Measurements from ENCODE around the gene WFDC5.
A peak's percentile ranks its signal among the peaks of the same experiment; 100 is the strongest.

WFDC5 gene

DNA sequence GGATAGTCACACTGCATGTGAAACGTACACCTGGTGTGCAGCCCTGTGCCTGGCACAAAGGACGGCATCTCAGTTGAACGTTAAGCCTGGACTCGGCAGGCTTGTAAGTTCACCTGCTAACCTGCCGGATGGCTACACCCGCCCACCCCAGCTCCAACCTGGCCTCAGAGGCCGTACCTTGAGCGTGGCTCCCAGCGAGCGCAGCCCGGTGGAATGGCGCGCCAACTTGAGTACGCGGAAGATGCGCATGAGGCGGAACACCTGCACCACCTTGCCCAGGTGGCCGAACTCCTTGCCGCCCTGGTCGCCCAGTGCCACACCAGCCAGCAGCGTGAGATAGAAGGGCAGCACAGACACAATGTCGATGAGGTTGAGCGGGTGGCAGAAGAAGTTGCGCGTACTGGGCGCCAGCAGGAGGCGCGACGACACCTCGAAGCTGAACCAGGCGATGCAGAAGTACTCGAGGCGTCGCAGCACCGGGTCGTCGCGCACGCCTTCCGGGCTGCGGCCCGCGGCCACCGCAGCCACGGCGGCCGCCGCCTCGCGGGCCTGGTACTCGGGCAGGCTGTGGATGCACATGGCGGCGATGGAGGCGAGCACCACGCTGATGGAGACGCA, 17.4 kb downstream of the WFDC5 start:
- H3K4me3 ChIP-seq (ENCODE audit: low read depth, low read length): no peak overlapping the region

GRCh38 chr20:45096781-45097180, 18.2 kb downstream of the WFDC5 start:
- TF ChIP-seq, protein P1, sequence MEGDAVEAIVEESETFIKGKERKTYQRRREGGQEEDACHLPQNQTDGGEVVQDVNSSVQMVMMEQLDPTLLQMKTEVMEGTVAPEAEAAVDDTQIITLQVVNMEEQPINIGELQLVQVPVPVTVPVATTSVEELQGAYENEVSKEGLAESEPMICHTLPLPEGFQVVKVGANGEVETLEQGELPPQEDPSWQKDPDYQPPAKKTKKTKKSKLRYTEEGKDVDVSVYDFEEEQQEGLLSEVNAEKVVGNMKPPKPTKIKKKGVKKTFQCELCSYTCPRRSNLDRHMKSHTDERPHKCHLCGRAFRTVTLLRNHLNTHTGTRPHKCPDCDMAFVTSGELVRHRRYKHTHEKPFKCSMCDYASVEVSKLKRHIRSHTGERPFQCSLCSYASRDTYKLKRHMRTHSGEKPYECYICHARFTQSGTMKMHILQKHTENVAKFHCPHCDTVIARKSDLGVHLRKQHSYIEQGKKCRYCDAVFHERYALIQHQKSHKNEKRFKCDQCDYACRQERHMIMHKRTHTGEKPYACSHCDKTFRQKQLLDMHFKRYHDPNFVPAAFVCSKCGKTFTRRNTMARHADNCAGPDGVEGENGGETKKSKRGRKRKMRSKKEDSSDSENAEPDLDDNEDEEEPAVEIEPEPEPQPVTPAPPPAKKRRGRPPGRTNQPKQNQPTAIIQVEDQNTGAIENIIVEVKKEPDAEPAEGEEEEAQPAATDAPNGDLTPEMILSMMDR (IDR thresholded peaks at IDR 0.05; ENCODE audit: borderline replicate concordance, insufficient read depth, low read depth, low read length): no peak

More for the DNA sequence above, 17.4 kb downstream of the WFDC5 start:
- TF ChIP-seq, protein P1 (IDR thresholded peaks at IDR 0.05; ENCODE audit: borderline replicate concordance, insufficient read depth, low read depth, low read length): peak; percentile 39; the same call in 1 of the 2 replicates

GRCh38 chr20:45095805-45096238, 19.2 kb downstream of the WFDC5 start:
- TF ChIP-seq, protein P1 (IDR thresholded peaks at IDR 0.05; ENCODE audit: borderline replicate concordance, insufficient read depth, low read depth, low read length): peak; percentile 76
- no peak overlapping the region for H3K4me3 ChIP-seq (ENCODE audit: low read depth, low read length)

More at GRCh38 chr20:45096781-45097180, 18.2 kb downstream of the WFDC5 start:
- no peak overlapping the region for H3K4me3 ChIP-seq (ENCODE audit: low read depth, low read length)

DNA sequence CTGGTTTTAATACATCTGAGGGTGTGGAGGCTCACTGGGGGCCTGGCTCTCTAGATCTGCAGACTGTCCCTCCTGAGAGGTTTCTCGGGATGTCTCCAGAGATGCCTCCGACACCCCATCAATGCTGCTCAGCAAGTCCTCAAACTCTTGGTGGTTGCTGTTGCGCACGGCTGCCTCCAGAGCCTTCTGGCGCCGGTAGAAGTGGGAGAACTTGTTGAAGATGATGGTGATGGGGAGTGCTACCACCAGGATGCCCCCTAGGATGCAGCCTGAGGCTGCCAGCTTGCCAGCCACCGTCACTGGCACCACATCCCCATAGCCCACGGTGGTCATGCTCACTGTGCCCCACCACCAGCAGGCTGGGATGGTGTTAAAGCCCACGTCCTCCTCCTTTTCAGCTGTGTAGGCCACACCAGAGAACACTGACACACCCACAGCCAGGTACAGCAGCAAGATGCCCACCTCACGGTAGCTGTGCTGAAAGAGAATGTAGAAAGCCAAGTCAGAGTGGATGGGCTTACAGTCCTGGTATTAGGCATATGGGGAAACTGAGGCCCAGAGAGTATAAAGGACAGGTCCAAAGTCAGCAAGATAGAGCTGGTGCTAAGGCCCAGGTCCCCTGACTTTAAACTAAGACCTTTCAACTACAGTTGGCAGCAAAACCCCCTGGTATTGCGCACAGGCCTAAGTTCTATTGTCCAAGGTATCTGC, 20.0 kb downstream of the WFDC5 start:
- TF ChIP-seq, protein P1 (IDR thresholded peaks at IDR 0.05; ENCODE audit: borderline replicate concordance, insufficient read depth, low read depth, low read length): no peak
- H3K4me3 ChIP-seq (ENCODE audit: low read depth, low read length): no peak overlapping the region

- TF ChIP-seq, protein P1 (IDR thresholded peaks at IDR 0.05; ENCODE audit: borderline replicate concordance, insufficient read depth, low read depth, low read length): no peak
- H3K4me3 ChIP-seq (ENCODE audit: low read depth, low read length): no peak overlapping the region
Measured at GRCh38 chr20:45094201-45094600, 20.8 kb downstream of the WFDC5 start.

- TF ChIP-seq, protein P1 (IDR thresholded peaks at IDR 0.05; ENCODE audit: borderline replicate concordance, insufficient read depth, low read depth, low read length): no peak
Measured at GRCh38 chr20:45092898-45093297, 22.1 kb downstream of the WFDC5 start.

DNA sequence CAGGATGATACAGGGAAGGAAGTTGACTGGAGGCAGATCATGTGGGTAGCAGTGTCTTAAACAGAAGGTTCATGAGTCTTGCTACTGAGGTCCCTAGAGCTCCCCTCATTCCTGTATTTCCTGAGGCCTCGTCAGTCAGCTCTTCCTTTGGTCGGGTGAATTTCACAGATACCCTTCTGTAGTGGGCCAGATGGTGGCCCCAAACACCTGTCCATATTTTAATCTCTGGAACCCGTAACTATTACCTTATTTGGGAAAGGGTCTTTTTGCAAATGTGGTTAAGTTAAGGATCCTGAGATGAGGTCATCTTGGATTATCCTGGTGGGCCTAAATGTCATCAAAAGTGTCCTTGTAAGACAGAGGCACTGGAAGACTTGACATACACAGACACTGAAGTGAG, 23.6 kb downstream of the WFDC5 start:
- TF ChIP-seq, protein P1 (IDR thresholded peaks at IDR 0.05; ENCODE audit: borderline replicate concordance, insufficient read depth, low read depth, low read length): no peak
- H3K4me3 ChIP-seq (ENCODE audit: low read depth, low read length): no peak overlapping the region

More at GRCh38 chr20:45092898-45093297, 22.1 kb downstream of the WFDC5 start:
- no peak overlapping the region for H3K4me3 ChIP-seq (ENCODE audit: low read depth, low read length)
